NCI-H1092 treated with DMSO at 0.1 percent for 48 hours (cell line): ENCODE measurements around the gene ARRB1.

ENCODE experiments used
- DNase-seq: peaks from one replicate; lab custom pipeline; 2025; lab: John Stamatoyannopoulos, UW

ARRB1 gene

DNA sequence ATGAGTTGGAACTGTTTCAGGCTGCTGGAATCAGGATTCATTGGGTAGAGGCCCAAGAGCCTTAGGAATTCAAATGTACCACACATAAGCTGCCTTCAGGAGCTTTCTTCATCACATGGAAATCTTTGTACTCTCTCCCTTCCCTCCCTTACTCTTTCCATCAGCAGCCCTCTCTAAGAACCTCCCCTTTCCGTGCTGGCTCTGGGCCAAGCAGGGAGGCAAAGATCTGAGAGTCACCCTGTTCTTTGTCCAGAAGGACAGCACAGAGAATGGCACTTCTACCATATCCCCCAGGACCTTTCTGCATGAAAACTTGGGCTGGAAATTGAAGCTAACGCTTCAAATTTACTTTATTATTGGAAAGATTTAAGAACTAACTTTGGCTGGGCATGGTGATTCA is 131.6 kb downstream of the ARRB1 start:
- DNase-seq: no peak

DNA sequence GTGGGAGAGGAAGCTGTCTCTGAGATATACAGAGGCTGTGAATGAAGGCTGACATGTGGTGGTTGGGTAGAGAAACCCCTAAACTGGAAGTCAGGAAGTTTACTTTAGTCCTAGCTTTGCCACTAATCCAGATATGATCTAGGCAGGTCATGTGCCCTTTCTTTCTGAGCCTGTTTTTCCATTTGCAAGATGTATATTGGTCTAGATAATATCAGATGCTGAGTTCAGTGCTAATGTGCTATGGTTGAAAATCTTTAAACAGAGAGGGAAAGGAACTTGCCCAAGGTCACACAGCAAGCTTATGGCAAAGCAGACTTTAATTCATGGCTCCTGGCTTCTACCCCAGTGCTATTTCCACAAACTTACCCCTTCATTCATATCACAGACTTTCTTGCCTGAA is 136.6 kb downstream of the ARRB1 start:
- DNase-seq: no peak

DNA sequence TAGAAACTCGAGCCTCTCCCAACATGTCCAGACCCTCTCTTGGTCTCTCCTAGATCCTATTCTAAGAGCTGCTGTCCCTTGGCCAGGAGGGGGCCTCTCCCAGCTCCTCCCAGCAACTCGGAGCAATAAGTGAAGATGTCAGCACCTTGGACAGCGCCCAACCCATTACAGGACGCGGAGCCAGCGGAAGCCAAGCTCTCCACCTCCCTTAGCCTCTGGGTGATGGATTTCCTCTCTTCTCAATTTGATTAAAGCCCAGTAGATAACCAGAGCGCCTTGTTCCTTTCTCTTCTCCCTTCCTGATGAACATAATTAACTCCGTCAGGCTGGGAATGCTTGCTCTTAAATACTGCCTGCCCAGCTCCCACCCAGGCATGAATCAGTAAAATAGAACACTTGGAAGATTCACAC is 137.0 kb downstream of the ARRB1 start:
- peak; percentile 51 for DNase-seq
